WTC11 (cell line): ENCODE data around the gene TTN. TPM values are rescaled to one million over a fixed set of nuclear protein-coding genes. Genes with fewer than 3 reads are reported as not detected.

ENCODE experiments used
- ATAC-seq: fragments of 200-7000 bp; cut with Tn5 transposase; 2 replicates; pipeline ENCODE4 v1.10.0; 2021; ENCODE audit warnings: mild to moderate bottlenecking, moderate library complexity
- CTCF ChIA-PET: fragments of 300-600 bp; sonication (Branson Sonifier 250); formaldehyde crosslinking; loops from one replicate; lab custom pipeline; 2021; ENCODE audit warnings: antibody characterized with exemption; lab: Charles Lee
- POLR2A ChIA-PET: fragments of 350-600 bp; sonication (Branson Sonifier 250); formaldehyde crosslinking; loops from one replicate; lab custom pipeline; 2021; ENCODE audit warnings: antibody characterized with exemption; lab: Charles Lee
- DNase-seq: peaks from one replicate; pipeline ENCODE4 v3.0.0; 2021; ENCODE audit warnings: low spot score
- H3K27ac Mint-ChIP-seq: 2 replicates; pipeline ENCODE4 v1.8.0; 2021; ENCODE audit warnings: mixed read lengths
- H3K27me3 Mint-ChIP-seq: 2 replicates; pipeline ENCODE4 v1.8.0; 2021; ENCODE audit warnings: low read depth, mild to moderate bottlenecking, moderate library complexity, mixed read lengths
- H3K36me3 Mint-ChIP-seq: 2 replicates; pipeline ENCODE4 v1.8.0; 2021; ENCODE audit warnings: mixed read lengths
- H3K4me1 Mint-ChIP-seq: 2 replicates; pipeline ENCODE4 v1.8.0; 2022; ENCODE audit warnings: mixed read lengths
- H3K4me3 Mint-ChIP-seq: 2 replicates; pipeline ENCODE4 v1.8.0; 2021; ENCODE audit warnings: mild to moderate bottlenecking, moderate library complexity, mixed read lengths
- H3K9me3 Mint-ChIP-seq: 2 replicates; pipeline ENCODE4 v1.8.0; 2021; ENCODE audit warnings: mixed read lengths
- ATF1 ChIP-seq: sonication (generic); formaldehyde crosslinking; IDR thresholded peaks from 2 replicates; pipeline ENCODE4 v1.8.1; 2023; ENCODE audit warnings: mild to moderate bottlenecking, moderate library complexity, missing genetic modification reagents
- ETV6 ChIP-seq: sonication (generic); formaldehyde crosslinking; IDR thresholded peaks from 2 replicates; pipeline ENCODE4 v1.8.1; 2022; ENCODE audit warnings: mild to moderate bottlenecking, missing genetic modification reagents
- NR1H2 ChIP-seq: sonication (generic); formaldehyde crosslinking; IDR thresholded peaks from 2 replicates; pipeline ENCODE4 v1.9.0; 2021; ENCODE audit warnings: mild to moderate bottlenecking, moderate library complexity, missing genetic modification reagents
- SMAD3 ChIP-seq: sonication (generic); formaldehyde crosslinking; IDR thresholded peaks from 2 replicates; pipeline ENCODE4 v1.8.0; 2022; ENCODE audit warnings: missing genetic modification reagents, mild to moderate bottlenecking, borderline replicate concordance
- SP1 ChIP-seq: sonication (generic); formaldehyde crosslinking; conservative IDR thresholded peaks from 2 replicates; pipeline ENCODE4 v1.8.1; 2022; ENCODE audit warnings: missing genetic modification reagents
- TCF7 ChIP-seq: sonication (generic); formaldehyde crosslinking; IDR thresholded peaks from 2 replicates; pipeline ENCODE4 v1.8.0; 2022; ENCODE audit warnings: mild to moderate bottlenecking, low read depth, missing genetic modification reagents, moderate library complexity
- TEAD1 ChIP-seq: sonication (generic); formaldehyde crosslinking; IDR thresholded peaks from 2 replicates; pipeline ENCODE4 v1.8.0; 2022; ENCODE audit warnings: mild to moderate bottlenecking, missing genetic modification reagents
- TEAD4 ChIP-seq: sonication (generic); formaldehyde crosslinking; IDR thresholded peaks from 2 replicates; pipeline ENCODE4 v1.8.0; 2022; ENCODE audit warnings: mild to moderate bottlenecking, missing genetic modification reagents
- ZNF416 ChIP-seq: fragments of 250-450 bp; sonication (Bioruptor Pico); IDR thresholded peaks from 2 replicates; pipeline ENCODE4 v1.9.0; 2021; ENCODE audit warnings: mild to moderate bottlenecking, inconsistent platforms
- total RNA-seq: library from RNA; stranded (reverse); gene quantifications from 3 replicates; pipeline ENCODE4 v1.2.3, GENCODE V29; 2021
- TF ChIP-seq, protein P1 (sequence below): sonication (generic); formaldehyde crosslinking; IDR thresholded peaks from 2 replicates; pipeline ENCODE4 v1.8.0; 2022; ENCODE audit warnings: mild to moderate bottlenecking, missing genetic modification reagents
- TF ChIP-seq, protein P2 (sequence below): sonication (generic); formaldehyde crosslinking; IDR thresholded peaks from 2 replicates; pipeline ENCODE4 v1.8.1; 2023; ENCODE audit warnings: mild to moderate bottlenecking, missing genetic modification reagents
- TF ChIP-seq, protein P3 (sequence below): sonication (generic); formaldehyde crosslinking; IDR thresholded peaks from 2 replicates; pipeline ENCODE4 v1.8.0; 2022; ENCODE audit warnings: missing genetic modification reagents
- TF ChIP-seq, protein P4 (sequence below): fragments of 250-450 bp; sonication (Bioruptor Pico); IDR thresholded peaks from 2 replicates; pipeline ENCODE4 v1.9.0; 2021; ENCODE audit warnings: mild to moderate bottlenecking, borderline replicate concordance
- TF ChIP-seq, protein P5 (sequence below): sonication (generic); formaldehyde crosslinking; IDR thresholded peaks from 2 replicates; pipeline ENCODE4 v1.8.1; 2023; ENCODE audit warnings: mild to moderate bottlenecking, missing genetic modification reagents, moderate library complexity
- TF ChIP-seq, protein P6 (sequence below): fragments of 250-450 bp; sonication (Bioruptor Pico); IDR thresholded peaks from 2 replicates; pipeline ENCODE4 v1.9.0; 2021; ENCODE audit warnings: mild to moderate bottlenecking
- TF ChIP-seq, protein P7 (sequence below): sonication (generic); formaldehyde crosslinking; IDR thresholded peaks from 2 replicates; pipeline ENCODE4 v1.8.1; 2022; ENCODE audit warnings: mild to moderate bottlenecking, moderate library complexity, missing genetic modification reagents

Gene TTN
- total RNA-seq, 1 experiment from 2014 or later = 4.7 TPM

DNA sequence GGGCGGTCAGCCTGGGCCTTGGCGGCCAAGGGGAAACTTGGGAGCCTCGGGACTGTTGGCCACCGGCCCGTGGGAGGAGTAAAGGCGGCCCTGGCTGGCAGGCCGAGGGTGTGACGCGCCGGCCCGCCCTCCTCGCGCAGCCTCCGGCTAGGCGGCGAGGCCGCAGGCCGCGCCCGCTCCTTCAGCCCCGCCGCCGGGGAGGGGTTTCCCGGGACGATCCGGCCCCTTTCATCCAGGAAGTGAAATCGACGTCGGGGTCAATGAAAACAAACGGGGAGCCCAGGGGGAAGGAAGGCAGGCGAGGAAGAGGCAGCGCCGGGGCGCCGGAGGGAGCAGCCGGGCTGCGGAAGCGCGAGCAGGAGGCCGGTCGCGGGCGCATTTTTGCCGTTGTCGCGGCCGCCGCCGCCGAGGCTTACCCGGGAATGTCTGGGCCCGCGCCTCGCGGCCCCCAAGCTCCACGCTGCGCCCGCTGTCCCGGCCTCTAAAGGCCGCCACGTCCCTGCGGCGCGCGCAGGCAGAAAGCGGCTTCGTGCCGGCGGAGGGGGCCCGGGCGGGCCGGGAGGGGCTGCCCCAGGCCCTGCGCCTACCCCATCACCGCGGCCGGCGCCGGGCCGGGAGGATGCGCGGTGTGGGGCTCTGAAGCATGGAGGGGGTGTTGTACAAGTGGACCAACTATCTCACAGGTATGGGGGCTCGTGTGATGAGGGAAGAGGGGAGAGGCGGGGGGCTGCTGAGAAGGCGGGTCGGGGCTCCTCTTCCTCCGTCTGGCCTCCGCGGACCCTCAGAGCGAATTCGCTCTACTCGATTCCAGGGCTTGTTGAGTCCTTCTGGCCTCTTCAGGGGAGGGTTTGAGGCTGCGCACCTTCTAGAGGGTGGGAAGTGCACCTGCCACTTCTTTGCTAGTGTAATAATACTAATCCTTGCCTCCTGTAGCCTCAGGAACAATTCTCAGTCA, 326.7 kb downstream of the TTN start, which contains the start of gene PLEKHA3 (continued):
- TF ChIP-seq, protein P1, sequence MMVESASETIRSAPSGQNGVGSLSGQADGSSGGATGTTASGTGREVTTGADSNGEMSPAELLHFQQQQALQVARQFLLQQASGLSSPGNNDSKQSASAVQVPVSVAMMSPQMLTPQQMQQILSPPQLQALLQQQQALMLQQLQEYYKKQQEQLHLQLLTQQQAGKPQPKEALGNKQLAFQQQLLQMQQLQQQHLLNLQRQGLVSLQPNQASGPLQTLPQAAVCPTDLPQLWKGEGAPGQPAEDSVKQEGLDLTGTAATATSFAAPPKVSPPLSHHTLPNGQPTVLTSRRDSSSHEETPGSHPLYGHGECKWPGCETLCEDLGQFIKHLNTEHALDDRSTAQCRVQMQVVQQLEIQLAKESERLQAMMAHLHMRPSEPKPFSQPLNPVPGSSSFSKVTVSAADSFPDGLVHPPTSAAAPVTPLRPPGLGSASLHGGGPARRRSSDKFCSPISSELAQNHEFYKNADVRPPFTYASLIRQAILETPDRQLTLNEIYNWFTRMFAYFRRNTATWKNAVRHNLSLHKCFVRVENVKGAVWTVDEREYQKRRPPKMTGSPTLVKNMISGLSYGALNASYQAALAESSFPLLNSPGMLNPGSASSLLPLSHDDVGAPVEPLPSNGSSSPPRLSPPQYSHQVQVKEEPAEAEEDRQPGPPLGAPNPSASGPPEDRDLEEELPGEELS = peak; percentile 38; the same call in 1 of the 2 replicates
- TF ChIP-seq, protein P2, sequence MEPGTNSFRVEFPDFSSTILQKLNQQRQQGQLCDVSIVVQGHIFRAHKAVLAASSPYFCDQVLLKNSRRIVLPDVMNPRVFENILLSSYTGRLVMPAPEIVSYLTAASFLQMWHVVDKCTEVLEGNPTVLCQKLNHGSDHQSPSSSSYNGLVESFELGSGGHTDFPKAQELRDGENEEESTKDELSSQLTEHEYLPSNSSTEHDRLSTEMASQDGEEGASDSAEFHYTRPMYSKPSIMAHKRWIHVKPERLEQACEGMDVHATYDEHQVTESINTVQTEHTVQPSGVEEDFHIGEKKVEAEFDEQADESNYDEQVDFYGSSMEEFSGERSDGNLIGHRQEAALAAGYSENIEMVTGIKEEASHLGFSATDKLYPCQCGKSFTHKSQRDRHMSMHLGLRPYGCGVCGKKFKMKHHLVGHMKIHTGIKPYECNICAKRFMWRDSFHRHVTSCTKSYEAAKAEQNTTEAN (CRISPR knock-in tag) = no peak
- TF ChIP-seq TEAD1 (CRISPR knock-in tag) (0 out of 2 replicates have a peak, but pooled peaks have one; percentile 32), ETV6 (CRISPR knock-in tag) (peak; percentile 74)

DNA sequence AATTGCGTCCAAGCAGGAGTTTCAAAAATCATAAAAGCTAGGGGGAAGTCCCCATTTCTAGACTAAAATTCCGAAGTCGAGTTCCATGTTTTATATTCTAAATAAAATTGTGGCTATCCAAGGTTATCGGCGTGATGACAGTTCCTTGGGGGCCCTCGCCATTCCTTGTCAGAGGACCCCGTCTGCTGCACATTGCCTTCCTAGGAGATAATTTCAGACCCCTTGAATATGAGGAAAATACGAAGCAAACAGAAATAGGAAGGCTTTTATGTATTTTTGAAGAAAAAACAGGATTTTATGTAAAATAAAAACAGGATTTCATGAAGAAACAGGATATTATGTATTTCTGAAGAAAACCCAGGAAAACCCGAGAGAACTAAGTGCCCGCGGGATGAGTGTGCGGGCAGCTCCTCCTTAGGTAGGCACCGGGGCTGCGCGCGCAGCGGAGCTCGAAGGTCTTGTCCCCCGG, 327.4 kb downstream of the TTN start:
- H3K4me1 Mint-ChIP-seq = peaks cover 28% of the 10 kb centered on the region
- H3K27ac Mint-ChIP-seq = peak overlapping the region; percentile 99
- DNase-seq (no peak), ATAC-seq (no peak)
- ChIA-PET POLR2A (interaction anchor here (0.5 to 1.1 kb wide), 4 partner anchors 25 to 44 kb away, joined by 3 to 6 read pairs (median 4); partner anchors contain the start of genes PJVK and PRKRA), CTCF (interaction anchor here (2.0 to 2.1 kb wide), 2 partner anchors 29 to 43 kb away, joined by 11 to 14 read pairs; partner anchors contain the start of genes PJVK and PRKRA)
- no peaks in the 10 kb centered on the region for H3K36me3 Mint-ChIP-seq
- no peaks in the 10 kb centered on the region for H3K9me3 Mint-ChIP-seq
- H3K27me3 Mint-ChIP-seq = no peaks in the 10 kb centered on the region; the same call in 1 of the 2 replicates
- peak overlapping the region; percentile 94 for H3K4me3 Mint-ChIP-seq
- TF ChIP-seq, protein P3, sequence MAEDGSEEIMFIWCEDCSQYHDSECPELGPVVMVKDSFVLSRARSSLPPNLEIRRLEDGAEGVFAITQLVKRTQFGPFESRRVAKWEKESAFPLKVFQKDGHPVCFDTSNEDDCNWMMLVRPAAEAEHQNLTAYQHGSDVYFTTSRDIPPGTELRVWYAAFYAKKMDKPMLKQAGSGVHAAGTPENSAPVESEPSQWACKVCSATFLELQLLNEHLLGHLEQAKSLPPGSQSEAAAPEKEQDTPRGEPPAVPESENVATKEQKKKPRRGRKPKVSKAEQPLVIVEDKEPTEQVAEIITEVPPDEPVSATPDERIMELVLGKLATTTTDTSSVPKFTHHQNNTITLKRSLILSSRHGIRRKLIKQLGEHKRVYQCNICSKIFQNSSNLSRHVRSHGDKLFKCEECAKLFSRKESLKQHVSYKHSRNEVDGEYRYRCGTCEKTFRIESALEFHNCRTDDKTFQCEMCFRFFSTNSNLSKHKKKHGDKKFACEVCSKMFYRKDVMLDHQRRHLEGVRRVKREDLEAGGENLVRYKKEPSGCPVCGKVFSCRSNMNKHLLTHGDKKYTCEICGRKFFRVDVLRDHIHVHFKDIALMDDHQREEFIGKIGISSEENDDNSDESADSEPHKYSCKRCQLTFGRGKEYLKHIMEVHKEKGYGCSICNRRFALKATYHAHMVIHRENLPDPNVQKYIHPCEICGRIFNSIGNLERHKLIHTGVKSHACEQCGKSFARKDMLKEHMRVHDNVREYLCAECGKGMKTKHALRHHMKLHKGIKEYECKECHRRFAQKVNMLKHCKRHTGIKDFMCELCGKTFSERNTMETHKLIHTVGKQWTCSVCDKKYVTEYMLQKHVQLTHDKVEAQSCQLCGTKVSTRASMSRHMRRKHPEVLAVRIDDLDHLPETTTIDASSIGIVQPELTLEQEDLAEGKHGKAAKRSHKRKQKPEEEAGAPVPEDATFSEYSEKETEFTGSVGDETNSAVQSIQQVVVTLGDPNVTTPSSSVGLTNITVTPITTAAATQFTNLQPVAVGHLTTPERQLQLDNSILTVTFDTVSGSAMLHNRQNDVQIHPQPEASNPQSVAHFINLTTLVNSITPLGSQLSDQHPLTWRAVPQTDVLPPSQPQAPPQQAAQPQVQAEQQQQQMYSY = no peak
- TF ChIP-seq TCF7 (no peak), ZNF416 (CRISPR knock-in tag) (no peak), NR1H2 (CRISPR knock-in tag) (no peak), TEAD4 (CRISPR knock-in tag) (no peak), SMAD3 (CRISPR knock-in tag) (no peak), ATF1 (no peak), SP1 (CRISPR knock-in tag) (no peak)
- TF ChIP-seq, protein P4, sequence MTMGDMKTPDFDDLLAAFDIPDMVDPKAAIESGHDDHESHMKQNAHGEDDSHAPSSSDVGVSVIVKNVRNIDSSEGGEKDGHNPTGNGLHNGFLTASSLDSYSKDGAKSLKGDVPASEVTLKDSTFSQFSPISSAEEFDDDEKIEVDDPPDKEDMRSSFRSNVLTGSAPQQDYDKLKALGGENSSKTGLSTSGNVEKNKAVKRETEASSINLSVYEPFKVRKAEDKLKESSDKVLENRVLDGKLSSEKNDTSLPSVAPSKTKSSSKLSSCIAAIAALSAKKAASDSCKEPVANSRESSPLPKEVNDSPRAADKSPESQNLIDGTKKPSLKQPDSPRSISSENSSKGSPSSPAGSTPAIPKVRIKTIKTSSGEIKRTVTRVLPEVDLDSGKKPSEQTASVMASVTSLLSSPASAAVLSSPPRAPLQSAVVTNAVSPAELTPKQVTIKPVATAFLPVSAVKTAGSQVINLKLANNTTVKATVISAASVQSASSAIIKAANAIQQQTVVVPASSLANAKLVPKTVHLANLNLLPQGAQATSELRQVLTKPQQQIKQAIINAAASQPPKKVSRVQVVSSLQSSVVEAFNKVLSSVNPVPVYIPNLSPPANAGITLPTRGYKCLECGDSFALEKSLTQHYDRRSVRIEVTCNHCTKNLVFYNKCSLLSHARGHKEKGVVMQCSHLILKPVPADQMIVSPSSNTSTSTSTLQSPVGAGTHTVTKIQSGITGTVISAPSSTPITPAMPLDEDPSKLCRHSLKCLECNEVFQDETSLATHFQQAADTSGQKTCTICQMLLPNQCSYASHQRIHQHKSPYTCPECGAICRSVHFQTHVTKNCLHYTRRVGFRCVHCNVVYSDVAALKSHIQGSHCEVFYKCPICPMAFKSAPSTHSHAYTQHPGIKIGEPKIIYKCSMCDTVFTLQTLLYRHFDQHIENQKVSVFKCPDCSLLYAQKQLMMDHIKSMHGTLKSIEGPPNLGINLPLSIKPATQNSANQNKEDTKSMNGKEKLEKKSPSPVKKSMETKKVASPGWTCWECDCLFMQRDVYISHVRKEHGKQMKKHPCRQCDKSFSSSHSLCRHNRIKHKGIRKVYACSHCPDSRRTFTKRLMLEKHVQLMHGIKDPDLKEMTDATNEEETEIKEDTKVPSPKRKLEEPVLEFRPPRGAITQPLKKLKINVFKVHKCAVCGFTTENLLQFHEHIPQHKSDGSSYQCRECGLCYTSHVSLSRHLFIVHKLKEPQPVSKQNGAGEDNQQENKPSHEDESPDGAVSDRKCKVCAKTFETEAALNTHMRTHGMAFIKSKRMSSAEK = no peak
- TF ChIP-seq, protein P5, sequence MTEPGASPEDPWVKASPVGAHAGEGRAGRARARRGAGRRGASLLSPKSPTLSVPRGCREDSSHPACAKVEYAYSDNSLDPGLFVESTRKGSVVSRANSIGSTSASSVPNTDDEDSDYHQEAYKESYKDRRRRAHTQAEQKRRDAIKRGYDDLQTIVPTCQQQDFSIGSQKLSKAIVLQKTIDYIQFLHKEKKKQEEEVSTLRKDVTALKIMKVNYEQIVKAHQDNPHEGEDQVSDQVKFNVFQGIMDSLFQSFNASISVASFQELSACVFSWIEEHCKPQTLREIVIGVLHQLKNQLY (CRISPR knock-in tag) = no peak
- TF ChIP-seq, protein P6, sequence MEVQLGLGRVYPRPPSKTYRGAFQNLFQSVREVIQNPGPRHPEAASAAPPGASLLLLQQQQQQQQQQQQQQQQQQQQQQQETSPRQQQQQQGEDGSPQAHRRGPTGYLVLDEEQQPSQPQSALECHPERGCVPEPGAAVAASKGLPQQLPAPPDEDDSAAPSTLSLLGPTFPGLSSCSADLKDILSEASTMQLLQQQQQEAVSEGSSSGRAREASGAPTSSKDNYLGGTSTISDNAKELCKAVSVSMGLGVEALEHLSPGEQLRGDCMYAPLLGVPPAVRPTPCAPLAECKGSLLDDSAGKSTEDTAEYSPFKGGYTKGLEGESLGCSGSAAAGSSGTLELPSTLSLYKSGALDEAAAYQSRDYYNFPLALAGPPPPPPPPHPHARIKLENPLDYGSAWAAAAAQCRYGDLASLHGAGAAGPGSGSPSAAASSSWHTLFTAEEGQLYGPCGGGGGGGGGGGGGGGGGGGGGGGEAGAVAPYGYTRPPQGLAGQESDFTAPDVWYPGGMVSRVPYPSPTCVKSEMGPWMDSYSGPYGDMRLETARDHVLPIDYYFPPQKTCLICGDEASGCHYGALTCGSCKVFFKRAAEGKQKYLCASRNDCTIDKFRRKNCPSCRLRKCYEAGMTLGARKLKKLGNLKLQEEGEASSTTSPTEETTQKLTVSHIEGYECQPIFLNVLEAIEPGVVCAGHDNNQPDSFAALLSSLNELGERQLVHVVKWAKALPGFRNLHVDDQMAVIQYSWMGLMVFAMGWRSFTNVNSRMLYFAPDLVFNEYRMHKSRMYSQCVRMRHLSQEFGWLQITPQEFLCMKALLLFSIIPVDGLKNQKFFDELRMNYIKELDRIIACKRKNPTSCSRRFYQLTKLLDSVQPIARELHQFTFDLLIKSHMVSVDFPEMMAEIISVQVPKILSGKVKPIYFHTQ (CRISPR knock-in tag) = no peak
- TF ChIP-seq, protein P7, sequence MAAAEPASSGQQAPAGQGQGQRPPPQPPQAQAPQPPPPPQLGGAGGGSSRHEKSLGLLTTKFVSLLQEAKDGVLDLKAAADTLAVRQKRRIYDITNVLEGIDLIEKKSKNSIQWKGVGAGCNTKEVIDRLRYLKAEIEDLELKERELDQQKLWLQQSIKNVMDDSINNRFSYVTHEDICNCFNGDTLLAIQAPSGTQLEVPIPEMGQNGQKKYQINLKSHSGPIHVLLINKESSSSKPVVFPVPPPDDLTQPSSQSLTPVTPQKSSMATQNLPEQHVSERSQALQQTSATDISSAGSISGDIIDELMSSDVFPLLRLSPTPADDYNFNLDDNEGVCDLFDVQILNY (CRISPR knock-in tag) = no peak
